Prostate gland (tissue), 2 donors: ENCODE results near the gene MARK2. TPM values are rescaled to one million over a fixed set of nuclear protein-coding genes. Genes with fewer than 3 reads are reported as not detected.

Experiments
- DNase-seq: peaks from one replicate; pipeline ENCODE4 v3.0.0-alpha.2; 2019; ENCODE audit warnings: low spot score
- H3K27ac ChIP-seq, 2 donors: fragments of 200-600 bp; sonication (generic); 2 replicates each; pipeline ENCODE4 v1.5.1; 2017 to 2019
- H3K27me3 ChIP-seq: fragments of 200-600 bp; sonication (generic); replicated peaks from 2 replicates; pipeline ENCODE4 v1.5.1; 2019; ENCODE audit not compliant: insufficient read depth
- H3K36me3 ChIP-seq, 2 donors: fragments of 200-600 bp; sonication (generic); 1 replicate in 1 of 2; 2 replicates in 1 of 2; pipeline versions ENCODE4 v1.5.1 to v1.8.1; 2017 to 2019
- H3K4me1 ChIP-seq: fragments of 200-600 bp; sonication (generic); replicated peaks from 2 replicates; pipeline ENCODE4 v1.5.1; 2019
- H3K4me3 ChIP-seq, 2 donors: fragments of 200-600 bp; sonication (generic); 2 replicates each; pipeline ENCODE4 v1.5.1; 2017 to 2019
- H3K9me3 ChIP-seq: fragments of 200-600 bp; sonication (generic); 2 replicates; pipeline ENCODE4 v1.5.1; 2017
- CTCF ChIP-seq, 4 experiments: fragments of 200-600 bp in 2 of 4; fragments of 450-650 bp in 2 of 4; sonication (generic) in 2 of 4; IDR thresholded peaks; 1 replicate in 3 of 4; 2 replicates in 1 of 4; pipeline ENCODE4 v1.5.1; 2016 to 2019; ENCODE audit warnings: antibody characterized with exemption in 4 of 4, mild to moderate bottlenecking in 2 of 4, moderate library complexity in 2 of 4
- POLR2A ChIP-seq: fragments of 450-650 bp; IDR thresholded peaks from one replicate; pipeline ENCODE4 v1.6.1; 2016; ENCODE audit warnings: antibody characterized with exemption, mild to moderate bottlenecking
- POLR2AphosphoS5 ChIP-seq: sonication (generic); formaldehyde crosslinking; IDR thresholded peaks from one replicate; pipeline ENCODE4 v1.6.1; 2017; ENCODE audit warnings: antibody characterized with exemption
- WGBS: methylation state at CpG from one replicate; pipeline ENCODE4 v1.1.5; 2018; 5-methylcytosine and 5-hydroxymethylcytosine counted together
- intact Hi-C: fragments of 100-400 bp; cut with DNase I; formaldehyde crosslinking; loops from one replicate; pipeline ENCODE4 v1.14.2; 2022
- total RNA-seq, 2 donors: library from RNA; depleted of rRNA; stranded (reverse); fragments of >200 nt; gene quantifications; one replicate each; pipeline ENCODE4 v1.1.0, GENCODE V29; 2016

Gene MARK2
- total RNA-seq, 2 donors from 2014 or later, result 65.4 to 67.2 TPM

GRCh38 chr11:63876616-63877015 lies 37.7 kb downstream of the MARK2 start:
- Histone ChIP-seq H3K4me3 (no peak overlapping the region), H3K36me3 (no peaks in the 10 kb centered on the region), H3K4me1 (peaks cover 19% of the 10 kb centered on the region), H3K27ac (no peak overlapping the region), H3K27me3 (no peaks in the 10 kb centered on the region), H3K9me3 (no peaks in the 10 kb centered on the region)
- DNase-seq, result no peak
- WGBS, result 95% methylated on average over 6 of the region's 6 CpGs
- no peak for TF ChIP-seq POLR2A
- TF ChIP-seq CTCF (IDR thresholded peaks at IDR 0.05), result no peak
- TF ChIP-seq POLR2AphosphoS5, result no peak
- intact Hi-C loops, result no loop called here

GRCh38 chr11:63877658-63878241 lies 38.8 kb downstream of the MARK2 start:
- 69% methylated on average over 6 of the region's 6 CpGs for WGBS
- H3K9me3 ChIP-seq, result no peaks in the 10 kb centered on the region
- H3K27ac ChIP-seq, result no peak overlapping the region
- peaks cover 19% of the 10 kb centered on the region for H3K4me1 ChIP-seq
- no peaks in the 10 kb centered on the region for H3K27me3 ChIP-seq
- no peak for DNase-seq
- no peak overlapping the region for H3K4me3 ChIP-seq
- intact Hi-C loops, result no loop called here
- TF ChIP-seq CTCF (IDR thresholded peaks at IDR 0.05), result no peak
- no peak for TF ChIP-seq POLR2A
- TF ChIP-seq POLR2AphosphoS5, result no peak
- no peaks in the 10 kb centered on the region for H3K36me3 ChIP-seq

- 9% methylated on average over 2 of the region's 2 CpGs for WGBS
- Histone ChIP-seq H3K4me1 (peaks cover 7% of the 10 kb centered on the region), H3K27me3 (no peaks in the 10 kb centered on the region), H3K9me3 (no peaks in the 10 kb centered on the region), H3K36me3 (no peaks in the 10 kb centered on the region), H3K27ac (no peak overlapping the region), H3K4me3 (no peak overlapping the region)
- no peak for TF ChIP-seq CTCF (IDR thresholded peaks at IDR 0.05)
- TF ChIP-seq POLR2A, result no peak
- TF ChIP-seq POLR2AphosphoS5, result no peak
- DNase-seq, result no peak
- intact Hi-C loops, result no loop called here
These were observed 40.9 kb downstream of the MARK2 start for GRCh38 chr11:63879598-63880402.

- intact Hi-C loops, result no loop called here
- Histone ChIP-seq H3K27me3 (no peaks in the 10 kb centered on the region), H3K4me1 (peaks cover 4% of the 10 kb centered on the region), H3K4me3 (no peak overlapping the region), H3K36me3 (no peaks in the 10 kb centered on the region), H3K9me3 (no peaks in the 10 kb centered on the region), H3K27ac (no peak overlapping the region)
- TF ChIP-seq POLR2AphosphoS5 (no peak), POLR2A (no peak), CTCF (IDR thresholded peaks at IDR 0.05) (no peak)
- no peak for DNase-seq
- 23% methylated on average over 3 of the region's 3 CpGs for WGBS
These were observed 41.5 kb downstream of the MARK2 start for GRCh38 chr11:63880403-63880790.
